GM18951 (cell line): ENCODE results near the gene GCSH.

ENCODE experiments used
- POLR2A ChIP-seq: IDR thresholded peaks from 4 replicates; pipeline ENCODE4 v1.6.1; 2011; ENCODE audit warnings: mild to moderate bottlenecking; ENCODE audit not compliant: insufficient read length, insufficient read depth; ENCODE audit errors: extremely low read depth
- in situ Hi-C: fragments of 300-500 bp; cut with MboI; formaldehyde crosslinking; loops from one replicate; pipeline ENCODE4 v1.12.0; 2022; ENCODE audit warnings: low sequenced_read_pairs, mixed read lengths, inconsistent platforms; ENCODE audit not compliant: unreplicated experiment

The GCSH gene

GRCh38 chr16:81095953-81096714 is at the start of gene GCSH:
TSS of gene GCSH (minus strand) at chr16:81096395. CDS start at chr16:81096278, 117 bp downstream.
- in situ Hi-C loops: no loop called here

GRCh38 chr16:81143921-81144471 is 47.8 kb upstream of the GCSH start:
- in situ Hi-C loops: no loop called here
- TF ChIP-seq POLR2A: no peak

More at GRCh38 chr16:81095953-81096714, at the start of gene GCSH:
- TF ChIP-seq POLR2A: peak; percentile 54

GRCh38 chr16:81142864-81143263 is 46.7 kb upstream of the GCSH start:
- TF ChIP-seq POLR2A: no peak
- in situ Hi-C loops: no loop called here

GRCh38 chr16:81140930-81141780 is 45.0 kb upstream of the GCSH start:
- TF ChIP-seq POLR2A: no peak
- in situ Hi-C loops: no loop called here

- TF ChIP-seq POLR2A: no peak
- in situ Hi-C loops: no loop called here
These were observed 42.8 kb upstream of the GCSH start for GRCh38 chr16:81138831-81139557.

- no peak for TF ChIP-seq POLR2A
- in situ Hi-C loops: no loop called here
These were observed 41.6 kb upstream of the GCSH start for GRCh38 chr16:81137754-81138153.

GRCh38 chr16:81136390-81137335 is 40.5 kb upstream of the GCSH start:
- in situ Hi-C loops: no loop called here

GRCh38 chr16:81130126-81130525 is 33.9 kb upstream of the GCSH start:
- TF ChIP-seq POLR2A: no peak
- in situ Hi-C loops: no loop called here

More at GRCh38 chr16:81136390-81137335, 40.5 kb upstream of the GCSH start:
- TF ChIP-seq POLR2A: no peak

- in situ Hi-C loops: no loop called here
These were observed 32.7 kb upstream of the GCSH start for GRCh38 chr16:81128726-81129524.

GRCh38 chr16:81127051-81127450 is 30.9 kb upstream of the GCSH start:
- no peak for TF ChIP-seq POLR2A
- in situ Hi-C loops: no loop called here

More at GRCh38 chr16:81128726-81129524, 32.7 kb upstream of the GCSH start:
- TF ChIP-seq POLR2A: no peak

- in situ Hi-C loops: no loop called here
- TF ChIP-seq POLR2A: no peak
These were observed 27.1 kb upstream of the GCSH start for GRCh38 chr16:81123092-81123852.
